Transverse colon (tissue), 3 donors: ENCODE measurements around the gene UROD.

Experiments used
- EP300 ChIP-seq: sonication (generic); formaldehyde crosslinking; IDR thresholded peaks from one replicate; pipeline ENCODE4 v1.6.1; 2017; ENCODE audit warnings: antibody characterized with exemption, low read depth
- POLR2A ChIP-seq: fragments of 450-650 bp; IDR thresholded peaks from one replicate; pipeline ENCODE4 v1.6.1; 2016; ENCODE audit warnings: antibody characterized with exemption, mild to moderate bottlenecking, moderate library complexity
- TF ChIP-seq, protein P1 (sequence below), 5 experiments: fragments of 200-600 bp in 3 of 5; fragments of 450-650 bp in 2 of 5; sonication (generic) in 3 of 5; IDR thresholded peaks; 1 replicate in 2 of 5; 2 replicates in 3 of 5; pipeline ENCODE4 v1.5.1; 2016 to 2017; ENCODE audit warnings: antibody characterized with exemption in 5 of 5, inconsistent platforms in 3 of 5, mild to moderate bottlenecking in 2 of 5, moderate library complexity in 1 of 5

DNA sequence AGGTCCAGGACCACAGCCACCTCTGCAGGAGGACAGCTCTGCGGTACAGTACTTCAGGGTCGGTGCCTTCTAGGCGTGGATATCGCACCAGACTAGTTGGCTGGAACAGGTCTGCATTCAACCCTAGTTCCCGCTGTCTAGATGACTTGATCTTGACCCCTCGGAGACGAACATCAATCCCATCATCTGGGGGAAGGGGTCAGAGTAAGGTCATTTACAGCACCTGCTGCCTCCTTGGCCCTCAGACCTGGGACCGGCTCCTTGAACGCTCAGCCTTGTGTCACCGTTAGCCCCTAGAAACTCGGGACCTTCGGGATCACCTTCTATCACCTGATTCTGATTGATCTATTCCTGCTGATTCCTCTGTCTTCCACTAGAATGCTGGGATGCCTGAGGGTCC lies 3.5 kb upstream of the UROD start:
- TF ChIP-seq POLR2A (no peak), EP300 (no peak)
- TF ChIP-seq, protein P1, sequence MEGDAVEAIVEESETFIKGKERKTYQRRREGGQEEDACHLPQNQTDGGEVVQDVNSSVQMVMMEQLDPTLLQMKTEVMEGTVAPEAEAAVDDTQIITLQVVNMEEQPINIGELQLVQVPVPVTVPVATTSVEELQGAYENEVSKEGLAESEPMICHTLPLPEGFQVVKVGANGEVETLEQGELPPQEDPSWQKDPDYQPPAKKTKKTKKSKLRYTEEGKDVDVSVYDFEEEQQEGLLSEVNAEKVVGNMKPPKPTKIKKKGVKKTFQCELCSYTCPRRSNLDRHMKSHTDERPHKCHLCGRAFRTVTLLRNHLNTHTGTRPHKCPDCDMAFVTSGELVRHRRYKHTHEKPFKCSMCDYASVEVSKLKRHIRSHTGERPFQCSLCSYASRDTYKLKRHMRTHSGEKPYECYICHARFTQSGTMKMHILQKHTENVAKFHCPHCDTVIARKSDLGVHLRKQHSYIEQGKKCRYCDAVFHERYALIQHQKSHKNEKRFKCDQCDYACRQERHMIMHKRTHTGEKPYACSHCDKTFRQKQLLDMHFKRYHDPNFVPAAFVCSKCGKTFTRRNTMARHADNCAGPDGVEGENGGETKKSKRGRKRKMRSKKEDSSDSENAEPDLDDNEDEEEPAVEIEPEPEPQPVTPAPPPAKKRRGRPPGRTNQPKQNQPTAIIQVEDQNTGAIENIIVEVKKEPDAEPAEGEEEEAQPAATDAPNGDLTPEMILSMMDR (IDR thresholded peaks at IDR 0.05) = no peak
